GM12878 (cell line): Measurements from ENCODE around the gene LPCAT4. TPM values are rescaled to one million over a fixed set of nuclear protein-coding genes. Genes with fewer than 3 reads are reported as not detected.
"Not testable (repeated sequence)": the region's sequence is repeated elsewhere in the genome, so short reads cannot be mapped to it uniquely, and the experiment has no call there.

Source experiments
- ATAC-seq: fragments of 200-7000 bp; cut with Tn5 transposase; 3 replicates; pipeline ENCODE4 v1.9.1; 2020; ENCODE audit warnings: mild to moderate bottlenecking, moderate library complexity
- BruUV-seq: library from RNA; stranded (reverse); fragments of 400-500 nt; replicated peaks from 2 replicates; lab custom pipeline; 2021; lab: Mats Ljungman, UMichigan
- CTCF ChIA-PET: fragments of 300-600 bp; sonication (Branson Sonifier 250); formaldehyde crosslinking; extraction: SDS; loops from one replicate; lab custom pipeline; 2021; ENCODE audit warnings: inconsistent platforms; lab: Yijun Ruan, JAX
- POLR2A ChIA-PET: fragments of 350-600 bp; formaldehyde crosslinking; extraction: SDS; loops from one replicate; lab custom pipeline; 2021; ENCODE audit warnings: inconsistent platforms; lab: Charles Lee
- RAD21 ChIA-PET: fragments of 300-600 bp; sonication (Branson Sonifier 250); formaldehyde crosslinking; loops from one replicate; lab custom pipeline; 2023; ENCODE audit warnings: antibody characterized with exemption; ENCODE audit not compliant: unreplicated experiment; lab: Charles Lee
- SMC1A ChIA-PET: fragments of 300-600 bp; sonication (Branson Sonifier 250); formaldehyde crosslinking; loops from one replicate; lab custom pipeline; 2023; ENCODE audit not compliant: unreplicated experiment, uncharacterized antibody; lab: Charles Lee
- DNase-seq: peaks from one replicate; pipeline ENCODE4 v3.0.0-alpha.2; 2011; ENCODE audit warnings: low read depth, low spot score
- FAIRE-seq: peaks from 3 replicates; lab custom pipeline; 2011; peaks lifted over from hg19 to GRCh38; lab: Jason Lieb, UNC
- H2AFZ ChIP-seq: 2 replicates; pipeline ENCODE4 v1.6.0; 2011; ENCODE audit warnings: low read depth, low read length, control low read depth; ENCODE audit not compliant: control insufficient read depth
- H3K27ac ChIP-seq: 2 replicates; pipeline ENCODE4 v1.5.1; 2011; ENCODE audit warnings: control low read depth; ENCODE audit not compliant: control insufficient read depth, insufficient read depth
- H3K27me3 ChIP-seq, 2 experiments: replicated peaks in 1 of 2; 2 replicates each; pipeline versions ENCODE4 v1.6.0 to v1.6.1; 2011; ENCODE audit warnings: low read length in 1 of 2; ENCODE audit not compliant: control insufficient read depth in 2 of 2, insufficient read depth in 2 of 2
- H3K36me3 ChIP-seq, 2 experiments: 2 replicates each; pipeline ENCODE4 v1.5.1; 2011; ENCODE audit warnings: low read length in 1 of 2; ENCODE audit not compliant: control insufficient read depth in 2 of 2, insufficient read depth in 2 of 2
- H3K4me1 ChIP-seq: 2 replicates; pipeline ENCODE4 v1.6.1; 2011; ENCODE audit warnings: mild to moderate bottlenecking, low read length, moderate library complexity, mixed read lengths; ENCODE audit not compliant: control insufficient read depth, insufficient read depth
- H3K4me2 ChIP-seq: 2 replicates; pipeline ENCODE4 v1.6.0; 2011; ENCODE audit warnings: control low read depth; ENCODE audit not compliant: control insufficient read depth, insufficient read depth
- H3K4me3 ChIP-seq: fragments of 200-600 bp; sonication (generic); 2 replicates; pipeline ENCODE4 v1.5.1; 2016
- H3K79me2 ChIP-seq: 2 replicates; pipeline ENCODE4 v1.6.0; 2011; ENCODE audit warnings: low read length; ENCODE audit not compliant: control insufficient read depth, insufficient read depth
- H3K9ac ChIP-seq: 2 replicates; pipeline ENCODE4 v1.8.0; 2011; ENCODE audit warnings: low read length, control low read depth, mixed read lengths; ENCODE audit not compliant: control insufficient read depth, insufficient read depth
- H3K9me3 ChIP-seq: replicated peaks from 3 replicates; pipeline ENCODE4 v1.5.1; 2011; ENCODE audit warnings: mild to moderate bottlenecking, low read length; ENCODE audit not compliant: control insufficient read depth, insufficient read depth
- H4K20me1 ChIP-seq: 2 replicates; pipeline ENCODE4 v1.6.0; 2011; ENCODE audit not compliant: control insufficient read depth, insufficient read depth
- STAT3 ChIP-seq: IDR thresholded peaks from 2 replicates; pipeline ENCODE4 v1.6.1; 2011; ENCODE audit warnings: low read depth, low read length, improper control_type of control experiment
- WGBS: methylation state at CpG from one replicate; pipeline ENCODE4 v1.1.6; 2016; ENCODE audit warnings: low lambda C conversion rate; ENCODE audit not compliant: insufficient replicate concordance, insufficient coverage; ENCODE audit errors: missing lambda C conversion rate; 5-methylcytosine and 5-hydroxymethylcytosine counted together
- in situ Hi-C: fragments of 300-500 bp; cut with MboI; formaldehyde crosslinking; loops from 9 replicates; pipeline ENCODE4 v1.14.3; 2018; ENCODE audit warnings: mixed read lengths
- intact Hi-C: fragments of 100-400 bp; cut with micrococcal nuclease; formaldehyde crosslinking; loops from one replicate; pipeline ENCODE4 v1.14.2; 2022; ENCODE audit not compliant: unreplicated experiment
- polyA plus RNA-seq, 11 experiments: library from polyadenylated mRNA; depleted of rRNA in 4 of 11; unstranded in 6 of 11; stranded (reverse) in 5 of 11; fragments of >200 nt; fragmentation: Nextera tagmentation in 4 of 11; fragmentation: Illumina TruSeq in 1 of 11; extraction: Ambion mirVana in 4 of 11; extraction: Trizol in 1 of 11; gene quantifications; 1 replicate in 1 of 11; 2 replicates in 10 of 11; pipeline versions ENCODE4 v1.2.1 to v1.2.3, GENCODE V29; 2011 to 2016; ENCODE audit warnings: inconsistent platforms in 2 of 11, missing spikeins in 2 of 11, low read depth in 1 of 11
- total RNA-seq, 4 experiments: library from RNA; depleted of rRNA in 3 of 4; stranded (reverse); fragments of >200 nt in 3 of 4; fragmentation: Illumina TruSeq in 1 of 4; extraction: Trizol in 1 of 4; gene quantifications; 2 replicates each; pipeline versions ENCODE4 v1.2.1 to v1.2.3, GENCODE V29; 2013 to 2021
- TF ChIP-seq, protein P1 (sequence below): IDR thresholded peaks from 2 replicates; pipeline ENCODE4 v1.6.1; 2012; ENCODE audit warnings: mild to moderate bottlenecking, low read depth, low read length

Gene LPCAT4
- total and polyA plus RNA-seq, 10 of the 15 experiments (the other 5 are each of a cell fraction or from before 2014, with no cell fraction given) = 14.4 to 57.2 (median 33.0) TPM

DNA sequence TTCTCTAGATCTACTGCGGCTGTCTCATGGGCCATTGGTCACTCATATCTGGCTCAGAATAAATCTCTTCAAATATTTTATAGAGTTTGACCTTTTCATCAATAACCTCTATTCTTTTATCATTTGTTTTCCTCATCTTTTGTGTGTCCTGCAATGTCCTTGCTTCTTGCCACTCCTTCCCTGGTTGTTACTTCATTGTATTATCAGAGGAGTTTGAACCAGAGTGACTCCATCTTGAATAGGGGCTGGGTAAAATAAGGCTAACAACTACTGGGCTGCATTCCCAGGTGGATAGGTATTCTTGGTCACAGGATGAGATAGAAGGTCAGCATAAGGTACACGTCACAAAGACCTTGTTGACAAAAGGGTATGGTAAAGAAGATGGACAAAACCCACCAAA is 9.9 kb upstream of the LPCAT4 start:
- TF ChIP-seq STAT3 = no peak
- TF ChIP-seq, protein P1, sequence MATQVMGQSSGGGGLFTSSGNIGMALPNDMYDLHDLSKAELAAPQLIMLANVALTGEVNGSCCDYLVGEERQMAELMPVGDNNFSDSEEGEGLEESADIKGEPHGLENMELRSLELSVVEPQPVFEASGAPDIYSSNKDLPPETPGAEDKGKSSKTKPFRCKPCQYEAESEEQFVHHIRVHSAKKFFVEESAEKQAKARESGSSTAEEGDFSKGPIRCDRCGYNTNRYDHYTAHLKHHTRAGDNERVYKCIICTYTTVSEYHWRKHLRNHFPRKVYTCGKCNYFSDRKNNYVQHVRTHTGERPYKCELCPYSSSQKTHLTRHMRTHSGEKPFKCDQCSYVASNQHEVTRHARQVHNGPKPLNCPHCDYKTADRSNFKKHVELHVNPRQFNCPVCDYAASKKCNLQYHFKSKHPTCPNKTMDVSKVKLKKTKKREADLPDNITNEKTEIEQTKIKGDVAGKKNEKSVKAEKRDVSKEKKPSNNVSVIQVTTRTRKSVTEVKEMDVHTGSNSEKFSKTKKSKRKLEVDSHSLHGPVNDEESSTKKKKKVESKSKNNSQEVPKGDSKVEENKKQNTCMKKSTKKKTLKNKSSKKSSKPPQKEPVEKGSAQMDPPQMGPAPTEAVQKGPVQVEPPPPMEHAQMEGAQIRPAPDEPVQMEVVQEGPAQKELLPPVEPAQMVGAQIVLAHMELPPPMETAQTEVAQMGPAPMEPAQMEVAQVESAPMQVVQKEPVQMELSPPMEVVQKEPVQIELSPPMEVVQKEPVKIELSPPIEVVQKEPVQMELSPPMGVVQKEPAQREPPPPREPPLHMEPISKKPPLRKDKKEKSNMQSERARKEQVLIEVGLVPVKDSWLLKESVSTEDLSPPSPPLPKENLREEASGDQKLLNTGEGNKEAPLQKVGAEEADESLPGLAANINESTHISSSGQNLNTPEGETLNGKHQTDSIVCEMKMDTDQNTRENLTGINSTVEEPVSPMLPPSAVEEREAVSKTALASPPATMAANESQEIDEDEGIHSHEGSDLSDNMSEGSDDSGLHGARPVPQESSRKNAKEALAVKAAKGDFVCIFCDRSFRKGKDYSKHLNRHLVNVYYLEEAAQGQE = no peak
- 94% methylated on average over 2 of the region's 2 CpGs for WGBS
- FAIRE-seq = no peak
- ChIA-PET CTCF (no interaction called here), POLR2A (no interaction called here), SMC1A (no interaction called here), RAD21 (no interaction called here)
- no peak for DNase-seq
- H3K4me2 ChIP-seq = no peak overlapping the region
- no peaks in the 10 kb centered on the region; a peak in 1 of 4 replicates for H3K36me3 ChIP-seq
- no peaks in the 10 kb centered on the region for H4K20me1 ChIP-seq
- no peak overlapping the region for H3K27ac ChIP-seq
- H3K27me3 ChIP-seq = no peaks in the 10 kb centered on the region
- H3K9ac ChIP-seq = no peak overlapping the region
- H3K9me3 ChIP-seq = no peaks in the 10 kb centered on the region
- no peaks in the 10 kb centered on the region for H3K4me1 ChIP-seq
- in situ Hi-C loops (no loop called here), intact Hi-C loops (loop anchor here (5.0 kb wide), 1 partner anchor 270 kb away; no protein-coding TSS in a partner anchor)
- no TSS peak for BruUV-seq
- no peak for ATAC-seq
- no peak overlapping the region for H3K4me3 ChIP-seq
- H3K79me2 ChIP-seq = no peaks in the 10 kb centered on the region
- no peak overlapping the region for H2AFZ ChIP-seq

DNA sequence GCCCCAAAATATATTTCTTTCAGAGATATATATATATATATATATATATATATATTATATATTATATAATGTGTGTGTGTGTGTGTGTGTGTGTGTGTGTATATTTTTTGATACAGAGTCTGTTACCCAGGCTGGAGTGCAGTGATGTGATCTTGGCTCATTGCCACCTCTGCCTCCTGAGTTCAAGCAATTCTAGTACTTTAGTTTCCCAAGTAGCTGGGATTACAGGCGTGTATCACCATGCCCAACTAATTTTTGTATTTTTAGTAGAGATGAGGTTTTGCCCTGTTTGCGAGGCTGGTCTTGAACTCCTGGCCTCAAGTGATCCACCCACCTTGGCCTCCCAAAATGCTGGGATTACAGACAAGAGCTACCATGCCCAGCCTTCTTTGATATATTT is 8.5 kb upstream of the LPCAT4 start:
- 95% methylated on average over 2 of the region's 2 CpGs for WGBS
- H3K79me2 ChIP-seq, FAIRE-seq, H3K27ac ChIP-seq, ATAC-seq, SMC1A ChIA-PET, H3K27me3 ChIP-seq, RAD21 ChIA-PET, H3K9me3 ChIP-seq, DNase-seq, H3K36me3 ChIP-seq, in situ Hi-C loops, POLR2A ChIA-PET, H3K9ac ChIP-seq, H2AFZ ChIP-seq, H3K4me1 ChIP-seq, H3K4me2 ChIP-seq, CTCF ChIA-PET, H4K20me1 ChIP-seq, H3K4me3 ChIP-seq, BruUV-seq: not testable (repeated sequence)
- intact Hi-C loops = loop anchor here (5.0 kb wide), 1 partner anchor 268 kb away; no protein-coding TSS in a partner anchor
